ENCODE results near the gene ATRN. TPM values are rescaled to one million over a fixed set of nuclear protein-coding genes. Genes with fewer than 3 reads are reported as not detected.

The ATRN gene
- polyA plus RNA-seq, 1 experiment: 59.7 TPM

- H3K27ac ChIP-seq (ENCODE audit: low read depth, low read length): no peak overlapping the region
- ChIA-PET POLR2A (no interaction called here), CTCF (no interaction called here)
- H3K9me3 ChIP-seq (ENCODE audit: control insufficient read depth, insufficient read depth, low read length): no peaks in the 10 kb centered on the region
- no peak overlapping the region for H3K4me3 ChIP-seq (ENCODE audit: low read depth, low read length)
- DNase-seq (ENCODE audit: low read depth, low spot score): no peak
- TF ChIP-seq CTCF (IDR thresholded peaks at IDR 0.05; ENCODE audit: low read depth, low read length): no peak
- H3K27me3 ChIP-seq (ENCODE audit: control insufficient read depth, insufficient read depth, low read length): no peaks in the 10 kb centered on the region
Observed at GRCh38 chr20:3635346-3635745, 164.5 kb downstream of the ATRN start.

- no peak for DNase-seq (ENCODE audit: low read depth, low spot score)
- ChIA-PET CTCF (interaction anchor here (1.7 kb wide), 1 partner anchor 77 kb away, joined by 4 read pairs; no protein-coding TSS in a partner anchor), POLR2A (no interaction called here)
- no peaks in the 10 kb centered on the region for H3K27me3 ChIP-seq (ENCODE audit: control insufficient read depth, insufficient read depth, low read length)
- H3K4me3 ChIP-seq (ENCODE audit: low read depth, low read length): no peak overlapping the region
- no peak for TF ChIP-seq CTCF (IDR thresholded peaks at IDR 0.05; ENCODE audit: low read depth, low read length)
- H3K27ac ChIP-seq (ENCODE audit: low read depth, low read length): no peak overlapping the region
- no peaks in the 10 kb centered on the region for H3K9me3 ChIP-seq (ENCODE audit: control insufficient read depth, insufficient read depth, low read length)
Observed at GRCh38 chr20:3640259-3640658, 169.4 kb downstream of the ATRN start.

- no peaks in the 10 kb centered on the region for H3K27me3 ChIP-seq (ENCODE audit: control insufficient read depth, insufficient read depth, low read length)
- H3K27ac ChIP-seq (ENCODE audit: low read depth, low read length): no peak overlapping the region
- no peak for DNase-seq (ENCODE audit: low read depth, low spot score)
- CTCF ChIA-PET: no interaction called here
- TF ChIP-seq CTCF (IDR thresholded peaks at IDR 0.05; ENCODE audit: low read depth, low read length): no peak
- POLR2A ChIA-PET: interaction anchor here (0.5 kb wide), 1 partner anchor 206 kb away, joined by 3 read pairs; no protein-coding TSS in a partner anchor
- no peaks in the 10 kb centered on the region for H3K9me3 ChIP-seq (ENCODE audit: control insufficient read depth, insufficient read depth, low read length)
- H3K4me3 ChIP-seq (ENCODE audit: low read depth, low read length): no peak overlapping the region
Observed at GRCh38 chr20:3645309-3646066, 174.7 kb downstream of the ATRN start.

- POLR2A ChIA-PET: no interaction called here
- Histone ChIP-seq H3K27me3 (ENCODE audit: control insufficient read depth, insufficient read depth, low read length) (no peaks in the 10 kb centered on the region), H3K9me3 (ENCODE audit: control insufficient read depth, insufficient read depth, low read length) (no peaks in the 10 kb centered on the region), H3K27ac (ENCODE audit: low read depth, low read length) (no peak overlapping the region), H3K4me3 (ENCODE audit: low read depth, low read length) (no peak overlapping the region)
- DNase-seq (ENCODE audit: low read depth, low spot score): no peak
- TF ChIP-seq CTCF (IDR thresholded peaks at IDR 0.05; ENCODE audit: low read depth, low read length): no peak
- CTCF ChIA-PET: no interaction called here
Observed at GRCh38 chr20:3646067-3646440, 175.2 kb downstream of the ATRN start.

GRCh38 chr20:3646651-3647050 lies 175.8 kb downstream of the ATRN start:
- TF ChIP-seq CTCF (IDR thresholded peaks at IDR 0.05; ENCODE audit: low read depth, low read length): no peak
- H3K4me3 ChIP-seq (ENCODE audit: low read depth, low read length): no peak overlapping the region
- no peak for DNase-seq (ENCODE audit: low read depth, low spot score)
- ChIA-PET POLR2A (no interaction called here), CTCF (no interaction called here)
- H3K27ac ChIP-seq (ENCODE audit: low read depth, low read length): no peak overlapping the region
- no peaks in the 10 kb centered on the region for H3K27me3 ChIP-seq (ENCODE audit: control insufficient read depth, insufficient read depth, low read length)
- H3K9me3 ChIP-seq (ENCODE audit: control insufficient read depth, insufficient read depth, low read length): no peaks in the 10 kb centered on the region

All from AG04450 (cell line).